Neuronal stem cell (in vitro differentiated cells): ENCODE results near the gene PM20D1.

Source experiments
- DNase-seq: peaks from one replicate; pipeline ENCODE4 v3.0.0-alpha.2; 2013; ENCODE audit warnings: low spot score
- H2AFZ ChIP-seq: one replicate; pipeline ENCODE4 v1.6.1; 2013; ENCODE audit warnings: mild to moderate bottlenecking, low read length, inconsistent platforms
- H2AK5ac ChIP-seq: 2 replicates; pipeline ENCODE4 v1.6.1; 2013; ENCODE audit warnings: low read depth, mild to moderate bottlenecking, inconsistent platforms, low read length, moderate library complexity, mixed read lengths
- H2BK120ac ChIP-seq: 2 replicates; pipeline ENCODE4 v1.6.1; 2013; ENCODE audit warnings: low read depth, mild to moderate bottlenecking, inconsistent platforms, low read length, moderate library complexity, mixed read lengths
- H2BK12ac ChIP-seq: one replicate; pipeline ENCODE4 v1.6.1; 2013; ENCODE audit warnings: low read length, inconsistent platforms
- H2BK15ac ChIP-seq: 2 replicates; pipeline ENCODE4 v1.6.1; 2013; ENCODE audit warnings: mild to moderate bottlenecking, low read length, inconsistent platforms, mixed read lengths
- H2BK5ac ChIP-seq: one replicate; pipeline ENCODE4 v1.6.1; 2013; ENCODE audit warnings: inconsistent platforms, mild to moderate bottlenecking, low read length, moderate library complexity
- H3K14ac ChIP-seq: one replicate; pipeline ENCODE4 v1.6.1; 2013; ENCODE audit warnings: low read length, inconsistent platforms
- H3K18ac ChIP-seq: 2 replicates; pipeline ENCODE4 v1.6.1; 2013; ENCODE audit warnings: low read length, inconsistent platforms
- H3K23ac ChIP-seq: 2 replicates; pipeline ENCODE4 v1.6.1; 2013; ENCODE audit warnings: low read depth, mild to moderate bottlenecking, mixed read lengths, low read length, inconsistent platforms; ENCODE audit not compliant: poor library complexity
- H3K27ac ChIP-seq: replicated peaks from 3 replicates; pipeline ENCODE4 v1.5.1; 2013; ENCODE audit warnings: low read length, inconsistent platforms
- H3K27me3 ChIP-seq, 3 experiments: 2 replicates each; pipeline ENCODE4 v1.6.1; 2013; ENCODE audit warnings: low read length in 3 of 3, mild to moderate bottlenecking in 2 of 3, inconsistent platforms in 1 of 3, low read depth in 1 of 3, mixed read lengths in 1 of 3, moderate library complexity in 1 of 3; ENCODE audit not compliant: control insufficient read depth in 3 of 3, insufficient read depth in 3 of 3
- H3K36me3 ChIP-seq, 2 donors: replicated peaks in 1 of 2; 2 replicates each; pipeline ENCODE4 v1.6.1; 2013; ENCODE audit warnings: low read length in 2 of 2; ENCODE audit not compliant: control insufficient read depth in 2 of 2, insufficient read depth in 2 of 2
- H3K4ac ChIP-seq: 2 replicates; pipeline ENCODE4 v1.6.1; 2013; ENCODE audit warnings: inconsistent platforms, mild to moderate bottlenecking, low read length, moderate library complexity
- H3K4me1 ChIP-seq, 2 donors: 1 replicate in 1 of 2; 2 replicates in 1 of 2; pipeline ENCODE4 v1.6.1; 2013; ENCODE audit warnings: low read length in 2 of 2, low read depth in 1 of 2; ENCODE audit not compliant: control insufficient read depth in 2 of 2, insufficient read depth in 1 of 2
- H3K4me2 ChIP-seq: one replicate; pipeline ENCODE4 v1.6.1; 2013; ENCODE audit warnings: mild to moderate bottlenecking, low read length, inconsistent platforms; ENCODE audit not compliant: insufficient read depth, poor library complexity, severe bottlenecking
- H3K4me3 ChIP-seq, 2 donors: 2 replicates each; pipeline ENCODE4 v1.5.1; 2013; ENCODE audit warnings: low read length in 2 of 2, mild to moderate bottlenecking in 2 of 2, inconsistent platforms in 1 of 2, moderate library complexity in 1 of 2
- H3K79me1 ChIP-seq: one replicate; pipeline ENCODE4 v1.6.1; 2013; ENCODE audit warnings: low read depth, mild to moderate bottlenecking, inconsistent platforms, low read length, moderate library complexity
- H3K9ac ChIP-seq: one replicate; pipeline ENCODE4 v1.6.1; 2013; ENCODE audit warnings: mild to moderate bottlenecking, low read depth, low read length, inconsistent platforms; ENCODE audit not compliant: poor library complexity
- H3K9me3 ChIP-seq, 2 donors: replicated peaks in 1 of 2; 2 replicates each; pipeline versions ENCODE3 to v1.6.1; 2013; ENCODE audit warnings: low read length in 2 of 2, mild to moderate bottlenecking in 2 of 2, inconsistent platforms in 1 of 2, low read depth in 1 of 2, mixed read lengths in 1 of 2, moderate library complexity in 1 of 2; ENCODE audit not compliant: control insufficient read depth in 2 of 2, insufficient read depth in 1 of 2
- H4K8ac ChIP-seq: one replicate; pipeline ENCODE4 v1.6.1; 2013; ENCODE audit warnings: low read depth, mild to moderate bottlenecking, inconsistent platforms, low read length, moderate library complexity
- H4K91ac ChIP-seq: one replicate; pipeline ENCODE4 v1.6.1; 2013; ENCODE audit warnings: low read length, low read depth, mild to moderate bottlenecking, inconsistent platforms; ENCODE audit not compliant: poor library complexity
- WGBS, 2 donors: extraction: QIAGEN DNeasy Blood & Tissue Kit; methylation state at CpG; one replicate each; pipeline ENCODE4 v1.1.7; 2013; ENCODE audit warnings: missing lambda C conversion rate in 2 of 2, mixed read lengths in 1 of 2; ENCODE audit not compliant: insufficient read length in 2 of 2, insufficient replicate concordance in 1 of 2; ENCODE audit errors: extremely low coverage in 2 of 2; 5-methylcytosine and 5-hydroxymethylcytosine counted together

The PM20D1 gene

GRCh38 chr1:205883792-205884191, 33.9 kb upstream of the PM20D1 start:
- Histone ChIP-seq H3K4ac (no peak overlapping the region), H2BK5ac (no peak overlapping the region), H3K23ac (no peak overlapping the region), H2AFZ (no peak overlapping the region), H3K36me3 (no peaks in the 10 kb centered on the region), H3K9me3 (peaks cover 2 to 6% of the 10 kb centered on the region in 2 donors), H3K9ac (no peak overlapping the region), H2AK5ac (no peak overlapping the region), H2BK12ac (no peak overlapping the region), H3K79me1 (no peaks in the 10 kb centered on the region), H2BK120ac (no peak overlapping the region), H2BK15ac (no peak overlapping the region), H3K18ac (no peak overlapping the region), H4K91ac (no peak overlapping the region), H3K27ac (no peak overlapping the region), H3K27me3 (no peaks in the 10 kb centered on the region), H4K8ac (no peak overlapping the region), H3K4me2 (no peak overlapping the region), H3K4me3 (no peak overlapping the region), H3K14ac (no peak overlapping the region), H3K4me1 (no peaks in the 10 kb centered on the region)
- no peak for DNase-seq

DNA sequence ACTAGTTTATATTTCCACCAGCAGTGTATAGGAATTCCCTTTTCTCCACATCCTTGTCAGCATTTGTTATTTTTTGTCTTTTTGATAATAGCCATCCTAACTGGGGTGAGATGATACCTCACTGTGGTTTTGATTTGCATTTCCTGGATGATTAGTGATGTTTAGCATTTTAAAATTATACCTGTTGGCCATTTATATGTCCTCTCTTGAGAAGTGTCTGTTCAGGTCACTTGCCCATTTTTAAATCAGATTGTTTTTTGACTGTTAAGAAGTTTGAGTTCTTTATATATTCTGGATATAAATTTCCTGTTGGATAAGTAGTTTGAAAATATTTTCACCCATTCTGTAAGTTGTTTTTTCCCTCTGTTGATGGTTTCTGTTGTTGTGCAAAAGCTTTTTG, 31.0 kb upstream of the PM20D1 start:
- H2BK120ac ChIP-seq, result no peak overlapping the region
- H3K27me3 ChIP-seq, result no peaks in the 10 kb centered on the region
- no peak overlapping the region for H2BK5ac ChIP-seq
- H2AK5ac ChIP-seq, result no peak overlapping the region
- no peak overlapping the region for H4K91ac ChIP-seq
- no peak overlapping the region for H3K4me2 ChIP-seq
- no peaks in the 10 kb centered on the region for H3K4me1 ChIP-seq
- H3K4ac ChIP-seq, result no peak overlapping the region
- H3K9me3 ChIP-seq, result peaks cover 2 to 6% of the 10 kb centered on the region in 2 donors
- no peak overlapping the region for H2BK12ac ChIP-seq
- no peaks in the 10 kb centered on the region for H3K79me1 ChIP-seq
- no peak overlapping the region for H3K23ac ChIP-seq
- no peaks in the 10 kb centered on the region for H3K36me3 ChIP-seq
- H3K27ac ChIP-seq, result no peak overlapping the region
- no peak overlapping the region for H3K9ac ChIP-seq
- no peak overlapping the region for H4K8ac ChIP-seq
- no peak overlapping the region for H2AFZ ChIP-seq
- H3K14ac ChIP-seq, result no peak overlapping the region
- DNase-seq, result no peak
- H3K18ac ChIP-seq, result no peak overlapping the region
- H3K4me3 ChIP-seq, result no peak overlapping the region
- no peak overlapping the region for H2BK15ac ChIP-seq

GRCh38 chr1:205879974-205880373, 30.0 kb upstream of the PM20D1 start:
- no peaks in the 10 kb centered on the region for H3K27me3 ChIP-seq
- no peak overlapping the region for H3K23ac ChIP-seq
- no peak overlapping the region for H3K27ac ChIP-seq
- no peak overlapping the region for H2BK120ac ChIP-seq
- no CpG with 5 or more reads among the region's 1 CpG for WGBS, 2 donors
- H4K91ac ChIP-seq, result no peak overlapping the region
- no peak overlapping the region for H3K4me2 ChIP-seq
- H2BK15ac ChIP-seq, result no peak overlapping the region
- H3K4me1 ChIP-seq, result no peaks in the 10 kb centered on the region
- H2BK12ac ChIP-seq, result no peak overlapping the region
- peaks cover 2 to 6% of the 10 kb centered on the region in 2 donors for H3K9me3 ChIP-seq
- no peak overlapping the region for H3K18ac ChIP-seq
- no peak overlapping the region for H3K14ac ChIP-seq
- no peak overlapping the region for H2AFZ ChIP-seq
- no peak overlapping the region for H3K4ac ChIP-seq
- no peak overlapping the region for H3K9ac ChIP-seq
- H3K4me3 ChIP-seq, result no peak overlapping the region
- H2BK5ac ChIP-seq, result no peak overlapping the region
- no peaks in the 10 kb centered on the region for H3K36me3 ChIP-seq
- no peak for DNase-seq
- H4K8ac ChIP-seq, result no peak overlapping the region
- no peaks in the 10 kb centered on the region for H3K79me1 ChIP-seq
- H2AK5ac ChIP-seq, result no peak overlapping the region

- Histone ChIP-seq H3K4me2 (no peak overlapping the region), H3K27me3 (no peaks in the 10 kb centered on the region), H3K9ac (no peak overlapping the region), H2BK12ac (no peak overlapping the region), H2BK120ac (no peak overlapping the region), H3K27ac (no peak overlapping the region), H2BK5ac (no peak overlapping the region), H3K36me3 (no peaks in the 10 kb centered on the region), H2AK5ac (no peak overlapping the region), H2AFZ (no peak overlapping the region), H3K9me3 (peaks cover 2 to 6% of the 10 kb centered on the region in 2 donors), H3K14ac (no peak overlapping the region), H3K4ac (no peak overlapping the region), H3K18ac (no peak overlapping the region), H2BK15ac (no peak overlapping the region), H4K91ac (no peak overlapping the region), H3K4me3 (no peak overlapping the region), H4K8ac (no peak overlapping the region), H3K23ac (no peak overlapping the region), H3K79me1 (no peaks in the 10 kb centered on the region), H3K4me1 (no peaks in the 10 kb centered on the region)
- DNase-seq, result no peak
Observed at GRCh38 chr1:205878026-205878425, 28.1 kb upstream of the PM20D1 start.
